Dedifferentiated amniotic fluid mesenchymal stem cell (primary cell): ENCODE data around the gene LUC7L.
"Not testable (repeated sequence)": the region's sequence is repeated elsewhere in the genome, so short reads cannot be mapped to it uniquely, and the experiment has no call there.

Experiments used
- DNase-seq: peaks from one replicate; pipeline ENCODE4 v3.0.0-alpha.2; 2016; ENCODE audit errors: extremely low spot score

LUC7L gene

DNA sequence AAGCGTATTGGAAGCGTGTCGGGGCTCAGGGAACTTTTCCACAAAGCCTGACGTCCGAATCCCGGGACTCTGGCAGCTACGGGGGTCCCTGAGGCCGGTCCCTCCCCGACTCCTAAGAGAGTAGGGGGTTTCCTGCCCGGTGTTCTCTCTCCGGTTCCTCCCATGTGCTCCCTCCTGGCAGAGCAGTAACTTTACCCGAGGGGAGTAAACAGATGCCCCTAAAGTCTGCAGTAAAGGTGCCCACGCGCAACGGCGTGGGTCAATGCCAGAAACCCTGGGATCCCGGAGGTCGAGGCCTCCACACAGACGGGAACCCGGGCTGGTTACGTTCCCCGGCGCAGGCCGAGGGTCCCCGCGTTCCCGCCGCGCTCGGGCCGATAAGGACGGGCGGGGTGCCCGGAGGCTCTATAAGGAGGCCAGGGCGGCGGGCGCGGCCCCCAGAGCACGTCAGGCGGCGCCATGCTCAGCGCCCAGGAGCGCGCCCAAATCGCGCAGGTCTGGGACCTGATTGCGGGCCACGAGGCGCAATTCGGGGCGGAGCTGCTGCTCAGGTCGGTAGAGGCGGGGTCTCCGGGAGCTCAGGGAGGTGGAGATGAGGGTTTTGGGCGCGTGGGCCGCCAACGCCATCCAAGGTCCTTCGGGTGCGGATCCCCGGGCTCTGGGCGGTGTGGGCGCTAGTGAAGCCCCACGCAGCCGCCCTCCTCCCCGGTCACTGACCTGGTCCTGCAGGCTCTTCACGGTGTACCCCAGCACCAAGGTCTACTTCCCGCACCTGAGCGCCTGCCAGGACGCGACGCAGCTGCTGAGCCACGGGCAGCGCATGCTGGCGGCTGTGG lies 63.5 kb downstream of the LUC7L start, which contains the start of gene HBM:
TSS of gene HBM (plus strand) at position 440 of the 836 bp plus-strand sequence. CDS start at position 460, 20 bp downstream.
- DNase-seq, result no peak

GRCh38 chr16:164827-165538 lies 64.3 kb downstream of the LUC7L start:
- no peak for DNase-seq

DNA sequence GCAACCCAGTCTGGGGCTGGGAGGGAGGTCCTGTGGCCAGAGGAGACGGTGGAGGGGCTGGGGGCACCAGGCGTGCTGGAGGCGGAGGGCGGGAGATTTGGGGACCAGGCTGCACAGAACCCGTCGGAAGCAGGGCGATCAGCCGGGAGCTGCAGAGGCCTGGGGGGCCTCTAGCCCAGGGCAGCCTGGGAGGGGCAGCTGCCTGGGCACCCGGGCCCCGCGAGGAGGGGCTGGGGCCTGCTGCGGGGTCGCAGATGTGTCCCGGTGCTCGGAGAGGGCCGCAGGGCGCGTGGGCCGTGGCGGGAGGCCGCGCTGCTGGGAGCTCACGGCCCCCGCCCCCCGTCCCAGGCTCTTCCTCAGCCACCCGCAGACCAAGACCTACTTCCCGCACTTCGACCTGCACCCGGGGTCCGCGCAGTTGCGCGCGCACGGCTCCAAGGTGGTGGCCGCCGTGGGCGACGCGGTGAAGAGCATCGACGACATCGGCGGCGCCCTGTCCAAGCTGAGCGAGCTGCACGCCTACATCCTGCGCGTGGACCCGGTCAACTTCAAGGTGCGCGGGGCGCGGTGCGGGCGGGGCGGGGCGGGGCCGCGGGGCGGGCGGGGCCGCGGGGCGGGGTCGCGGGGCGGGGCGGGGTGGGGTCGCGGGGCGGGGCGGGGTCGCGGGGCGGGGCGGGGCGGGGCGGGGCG lies 65.0 kb downstream of the LUC7L start:
- DNase-seq, result not testable (repeated sequence)

DNA sequence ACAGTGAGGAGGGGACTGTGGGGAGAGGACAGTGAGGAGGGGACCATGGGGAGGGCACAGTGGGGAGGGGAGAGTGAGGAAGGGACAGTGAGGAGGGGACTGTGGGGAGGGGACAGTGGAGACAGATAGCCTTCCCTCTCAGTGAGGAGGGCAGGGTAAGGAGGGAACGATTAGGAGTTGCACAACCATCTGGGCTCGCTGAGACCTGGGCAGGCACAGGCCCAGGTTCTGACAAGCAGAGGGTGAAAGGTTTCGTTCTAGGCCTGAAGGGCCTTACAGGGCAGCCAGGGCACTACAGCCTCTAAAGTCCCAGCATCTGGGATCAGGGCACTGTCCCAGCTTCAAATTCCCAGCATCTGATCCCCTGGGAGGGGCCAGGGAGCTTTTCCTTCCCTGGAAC lies 65.6 kb downstream of the LUC7L start:
- DNase-seq, result not testable (repeated sequence)

- not testable (repeated sequence) for DNase-seq
Observed at GRCh38 chr16:163139-163538, 66.1 kb downstream of the LUC7L start.

DNA sequence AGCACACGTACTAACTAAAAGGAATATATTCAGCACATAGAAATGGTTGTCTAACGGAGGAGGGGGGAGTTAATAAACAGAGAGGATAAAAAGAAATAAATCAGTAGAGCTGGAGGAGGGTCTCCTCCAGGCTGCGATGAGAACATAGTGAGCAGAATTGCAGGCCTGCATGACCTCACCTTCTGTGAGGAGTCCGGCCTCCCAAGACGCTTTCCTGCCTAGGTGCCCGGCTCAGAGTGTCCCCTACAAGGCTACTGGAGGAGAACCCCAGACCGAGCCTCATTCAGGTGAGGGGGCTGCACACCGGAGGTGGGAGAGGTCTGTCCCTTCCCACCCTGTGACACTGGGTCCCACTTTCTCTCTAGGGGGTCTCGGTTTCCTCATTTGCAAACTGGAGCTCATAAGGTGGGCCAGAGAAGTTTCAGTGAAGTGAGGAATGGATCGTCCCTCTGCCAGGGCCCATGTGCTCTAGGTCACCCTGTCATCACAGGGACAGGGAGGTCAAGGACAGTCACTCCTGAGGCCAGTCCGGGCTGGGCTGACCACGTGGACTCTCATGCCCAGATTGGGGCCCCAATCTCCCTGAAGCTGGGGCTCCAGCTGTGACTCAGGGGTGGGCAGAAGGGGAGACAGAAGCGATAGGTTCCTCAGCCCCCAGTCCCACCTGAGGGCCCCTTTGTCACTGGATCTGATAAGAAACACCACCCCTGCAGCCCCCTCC lies 66.8 kb downstream of the LUC7L start:
- DNase-seq, result no peak

- no peak for DNase-seq
Observed at GRCh38 chr16:160691-161190, 68.5 kb downstream of the LUC7L start.

- DNase-seq, result not testable (repeated sequence)
Observed at GRCh38 chr16:160242-160641, 69.0 kb downstream of the LUC7L start.

DNA sequence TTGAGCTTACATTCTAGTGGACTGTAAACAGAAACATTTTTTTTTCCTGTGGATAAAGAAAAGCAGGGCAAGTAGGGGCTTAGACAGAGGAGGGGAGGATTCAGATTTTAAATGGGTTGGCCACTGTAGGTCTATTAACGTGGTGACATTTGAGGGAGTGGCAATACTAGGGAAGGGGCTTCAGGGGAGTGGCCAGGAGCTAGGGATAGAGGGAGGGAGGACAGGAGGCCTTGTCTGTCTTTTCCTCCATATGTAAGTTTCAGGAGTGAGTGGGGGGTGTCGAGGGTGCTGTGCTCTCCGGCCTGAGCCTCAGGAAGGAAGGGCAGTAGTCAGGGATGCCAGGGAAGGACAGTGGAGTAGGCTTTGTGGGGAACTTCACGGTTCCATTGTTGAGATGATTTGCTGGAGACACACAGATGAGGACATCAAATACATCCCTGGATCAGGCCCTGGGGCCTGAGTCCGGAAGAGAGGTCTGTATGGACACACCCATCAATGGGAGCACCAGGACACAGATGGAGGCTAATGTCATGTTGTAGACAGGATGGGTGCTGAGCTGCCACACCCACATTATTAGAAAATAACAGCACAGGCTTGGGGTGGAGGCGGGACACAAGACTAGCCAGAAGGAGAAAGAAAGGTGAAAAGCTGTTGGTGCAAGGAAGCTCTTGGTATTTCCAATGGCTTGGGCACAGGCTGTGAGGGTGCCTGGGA lies 70.0 kb downstream of the LUC7L start:
- no peak for DNase-seq

DNA sequence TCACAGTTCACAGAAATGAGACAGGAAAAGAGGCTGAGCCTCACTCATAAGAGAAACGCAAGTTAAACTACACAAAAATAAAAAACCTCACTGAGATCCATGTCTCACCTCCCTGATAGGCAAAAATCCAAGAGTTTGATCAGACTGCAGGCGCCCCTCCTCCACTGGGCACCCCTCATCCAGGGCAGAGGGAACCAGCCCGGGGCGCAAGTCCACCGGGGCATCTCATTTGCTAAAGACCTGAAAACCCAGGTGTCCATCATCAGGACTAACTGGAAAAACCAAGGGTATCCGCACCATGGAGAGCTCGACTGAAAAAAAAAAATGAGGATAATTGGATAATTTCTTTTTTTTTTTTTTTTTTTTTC lies 74.2 kb downstream of the LUC7L start:
- no peak for DNase-seq

- no peak for DNase-seq
Observed at GRCh38 chr16:154217-155030, 74.8 kb downstream of the LUC7L start.

DNA sequence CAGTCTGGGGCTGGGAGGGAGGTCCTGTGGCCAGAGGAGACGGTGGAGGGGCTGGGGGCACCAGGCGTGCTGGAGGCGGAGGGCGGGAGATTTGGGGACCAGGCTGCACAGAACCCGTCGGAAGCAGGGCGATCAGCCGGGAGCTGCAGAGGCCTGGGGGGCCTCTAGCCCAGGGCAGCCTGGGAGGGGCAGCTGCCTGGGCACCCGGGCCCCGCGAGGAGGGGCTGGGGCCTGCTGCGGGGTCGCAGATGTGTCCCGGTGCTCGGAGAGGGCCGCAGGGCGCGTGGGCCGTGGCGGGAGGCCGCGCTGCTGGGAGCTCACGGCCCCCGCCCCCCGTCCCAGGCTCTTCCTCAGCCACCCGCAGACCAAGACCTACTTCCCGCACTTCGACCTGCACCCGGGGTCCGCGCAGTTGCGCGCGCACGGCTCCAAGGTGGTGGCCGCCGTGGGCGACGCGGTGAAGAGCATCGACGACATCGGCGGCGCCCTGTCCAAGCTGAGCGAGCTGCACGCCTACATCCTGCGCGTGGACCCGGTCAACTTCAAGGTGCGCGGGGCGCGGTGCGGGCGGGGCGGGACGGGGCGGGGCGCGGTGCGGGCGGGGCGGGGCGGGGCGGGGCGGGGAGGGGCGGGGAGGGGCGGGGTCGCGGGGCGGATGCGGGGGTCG lies 75.6 kb downstream of the LUC7L start:
- DNase-seq, result not testable (repeated sequence)

GRCh38 chr16:153129-153521 lies 76.1 kb downstream of the LUC7L start:
- DNase-seq, result not testable (repeated sequence)

DNA sequence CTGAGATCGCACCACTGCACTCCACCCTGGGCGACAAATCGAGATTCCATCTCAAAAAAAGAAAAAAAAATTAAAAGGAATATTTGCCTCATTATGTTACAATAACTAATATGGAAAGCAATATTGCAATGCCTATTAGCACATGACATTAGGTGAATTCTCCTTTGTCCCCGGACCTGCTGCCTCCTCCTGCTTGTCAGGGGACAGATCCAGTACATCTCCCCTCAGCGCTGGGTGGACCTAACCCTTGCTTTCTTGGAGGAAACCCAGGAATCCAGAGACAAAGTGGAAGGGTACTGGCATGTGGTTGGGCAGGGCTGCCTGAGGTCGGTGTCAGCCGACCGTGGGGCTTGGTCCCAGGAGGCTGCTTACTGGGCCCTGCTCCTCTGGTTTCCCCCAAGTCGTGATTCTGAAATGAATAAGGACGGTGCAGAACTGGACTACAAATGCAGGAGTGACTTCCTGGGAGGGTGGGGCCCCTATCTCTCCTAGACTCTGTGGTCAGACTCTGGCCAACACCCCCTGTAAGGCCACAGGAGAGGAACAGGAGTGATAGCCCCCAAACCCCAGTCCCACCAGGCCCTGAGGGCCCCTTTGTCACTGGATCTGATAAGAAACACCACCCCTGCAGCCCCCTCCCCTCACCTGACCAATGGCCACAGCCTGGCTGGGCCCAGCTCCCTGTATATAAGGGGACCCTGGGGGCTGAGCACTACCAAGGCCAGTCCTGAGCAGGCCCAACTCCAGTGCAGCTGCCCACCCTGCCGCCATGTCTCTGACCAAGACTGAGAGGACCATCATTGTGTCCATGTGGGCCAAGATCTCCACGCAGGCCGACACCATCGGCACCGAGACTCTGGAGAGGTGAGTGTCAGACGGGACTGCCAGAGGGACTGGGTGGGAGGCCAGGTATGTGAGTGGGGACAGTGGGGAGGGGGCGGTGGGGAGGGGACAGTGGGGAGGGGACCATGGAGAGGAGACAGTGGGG lies 76.8 kb downstream of the LUC7L start, which contains the start of gene HBZ:
TSS of gene HBZ (plus strand) at position 504 of the 988 bp plus-strand sequence. CDS start at position 770, 266 bp downstream.
- no peak for DNase-seq

DNA sequence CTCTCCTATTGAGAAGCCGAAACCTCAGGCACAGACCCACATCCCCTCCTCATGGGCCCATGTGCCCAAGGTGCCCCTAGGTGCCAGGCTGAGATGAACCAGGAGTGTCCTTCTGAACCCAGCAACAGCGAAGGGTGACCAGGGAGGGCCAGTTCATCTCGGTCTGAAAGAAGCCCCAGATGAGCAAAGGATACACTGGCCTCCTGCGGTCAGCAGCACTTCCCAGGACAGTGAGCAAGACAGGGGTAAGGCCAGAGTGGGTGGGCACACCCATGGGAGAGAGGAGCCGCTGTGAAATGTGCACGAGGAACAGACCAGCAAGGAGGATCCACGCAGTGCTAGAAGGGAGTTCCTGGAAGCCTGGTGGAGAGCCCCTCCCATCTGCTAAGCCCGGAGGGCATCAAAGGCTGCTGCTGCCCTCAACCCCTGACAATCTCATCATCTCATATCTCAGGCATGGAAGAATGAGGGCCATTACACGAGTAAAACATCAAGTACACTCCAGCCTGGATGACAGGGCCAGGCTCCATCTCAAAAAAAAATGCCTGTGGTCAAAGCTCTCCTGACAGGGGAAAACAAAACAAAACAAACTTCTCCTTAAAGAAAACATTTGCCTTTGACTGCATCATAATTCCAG lies 80.1 kb downstream of the LUC7L start:
- DNase-seq, result peak; percentile 77

GRCh38 chr16:146646-147045 lies 82.6 kb downstream of the LUC7L start:
- DNase-seq, result no peak

- no peak for DNase-seq
Observed at GRCh38 chr16:144797-145252, 84.4 kb downstream of the LUC7L start.

DNA sequence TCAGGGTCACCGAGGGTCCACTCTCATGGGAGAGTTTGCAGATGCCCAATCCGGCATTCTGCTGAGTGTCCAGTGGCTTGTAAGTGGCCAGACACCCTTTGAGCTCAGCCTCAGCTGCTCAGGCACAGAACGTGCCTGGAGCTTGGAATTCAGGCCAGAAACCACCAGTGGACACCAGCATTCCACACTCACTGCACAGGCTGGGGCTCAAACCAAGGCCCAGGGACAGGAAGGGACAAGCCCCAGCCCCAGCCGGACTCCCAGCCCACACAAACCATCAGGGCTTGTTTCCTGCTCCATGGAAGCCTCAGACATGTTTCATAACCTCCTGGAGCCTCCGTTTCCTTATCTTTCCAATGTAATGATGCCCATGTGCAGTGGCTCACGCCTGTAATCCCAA lies 85.8 kb downstream of the LUC7L start:
- no peak for DNase-seq
